Bone marrow (tissue), 2 donors: ENCODE measurements around the gene MROH8.

ENCODE experiments used
- DNase-seq, 2 donors: peaks; one replicate each; lab custom pipeline; 2025; lab: John Stamatoyannopoulos, UW

The MROH8 gene

DNA sequence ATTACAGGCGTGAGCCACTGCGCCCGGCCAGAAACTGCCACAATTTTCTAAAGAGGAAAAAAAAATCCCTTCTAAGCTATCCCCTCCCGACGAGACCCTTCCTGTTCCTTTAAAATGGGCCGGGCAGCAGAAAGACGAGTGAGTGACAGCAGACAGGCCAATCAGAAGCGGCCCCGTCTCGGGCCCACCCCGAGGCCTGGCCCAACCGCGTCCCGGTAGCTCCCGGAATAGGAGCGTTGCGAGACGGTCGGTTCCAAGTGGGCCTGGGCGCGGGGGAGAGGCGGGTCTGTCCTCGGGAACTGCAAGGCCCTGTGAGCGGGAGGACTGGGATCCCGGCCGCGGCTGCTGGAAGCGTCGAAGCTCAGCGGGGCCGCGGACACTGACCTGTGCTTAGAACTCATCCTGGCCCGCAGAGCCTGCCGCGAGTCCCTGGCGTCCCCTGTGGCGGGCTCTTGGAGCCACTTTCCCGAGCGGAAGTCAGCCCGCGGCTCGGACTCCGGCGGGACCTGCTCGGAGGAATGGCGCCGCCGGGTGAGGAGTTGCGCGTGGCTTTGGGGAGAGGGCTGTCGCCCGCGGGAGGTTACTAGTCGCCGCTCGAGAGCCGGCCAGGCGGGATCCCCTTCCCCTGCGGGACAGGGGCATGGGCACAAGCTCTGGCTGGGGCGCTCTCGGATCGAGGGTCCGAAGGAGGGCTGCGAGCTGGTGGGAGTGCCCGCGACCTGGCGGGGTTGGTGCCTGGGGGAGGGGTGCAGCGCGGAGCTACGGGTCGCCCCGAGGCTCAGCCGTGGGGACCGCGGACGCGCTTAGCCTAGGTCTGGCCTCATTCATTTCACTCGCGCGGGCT lies at the start of gene MROH8, which contains the start of gene RPN2:
MROH8 (minus strand) TSS at position 710 of the 844 bp plus-strand sequence.
RPN2 (plus strand) TSS at position 492 of the 844 bp plus-strand sequence; CDS start at position 519, 27 bp downstream.
- peak; percentile 93 to 95 for DNase-seq

GRCh38 chr20:37228656-37229055 lies 49.3 kb upstream of the MROH8 start:
- no peak for DNase-seq

DNA sequence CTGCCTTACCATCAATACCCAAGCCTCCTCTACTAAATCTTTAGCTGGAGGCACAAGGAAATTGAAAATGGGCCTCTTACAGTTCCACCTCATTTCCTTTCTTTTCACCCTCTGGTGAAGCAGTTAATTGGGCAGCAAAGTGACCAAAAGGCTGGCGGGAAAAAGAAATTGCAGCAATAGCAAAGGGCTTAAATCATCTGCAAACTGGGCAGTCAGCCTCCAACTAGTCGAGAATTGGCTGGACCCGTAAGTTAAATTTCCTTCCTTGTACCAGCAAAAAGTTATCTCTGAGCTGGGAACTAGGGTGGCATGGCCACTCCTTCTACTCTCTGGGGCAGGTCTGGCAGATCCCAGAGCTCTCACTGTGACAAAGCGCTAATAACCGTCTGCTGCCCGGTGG lies 48.7 kb upstream of the MROH8 start:
- DNase-seq = no peak

- no peak for DNase-seq
Measured at GRCh38 chr20:37226889-37227288, 47.5 kb upstream of the MROH8 start.

GRCh38 chr20:37225146-37225545 lies 45.8 kb upstream of the MROH8 start:
- no peak for DNase-seq

GRCh38 chr20:37223053-37223452 lies 43.7 kb upstream of the MROH8 start:
- peak; percentile 6 to 78 for DNase-seq

DNA sequence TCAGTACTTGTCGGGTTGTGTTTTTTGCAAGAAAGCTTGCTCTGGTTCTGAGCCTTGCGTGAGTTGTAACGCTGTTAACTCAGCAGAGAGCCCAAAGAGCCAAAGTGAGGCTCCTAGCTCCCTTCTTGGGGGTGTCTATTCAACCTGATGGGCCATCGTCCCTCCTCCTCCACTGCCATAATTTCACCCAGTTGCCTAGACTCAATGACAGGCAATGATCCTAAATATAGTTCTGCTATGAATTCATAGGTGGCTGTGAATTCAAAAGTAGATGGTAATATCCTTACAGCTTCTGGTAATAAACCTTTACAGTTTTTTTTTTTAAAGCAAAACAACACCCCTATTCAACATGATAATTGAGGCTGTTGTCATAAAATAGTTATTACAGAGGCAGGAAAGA lies 42.7 kb upstream of the MROH8 start:
- DNase-seq = no peak

- no peak for DNase-seq
Measured at GRCh38 chr20:37220731-37221130, 41.4 kb upstream of the MROH8 start.

- DNase-seq = no peak
Measured at GRCh38 chr20:37219751-37220668, 40.7 kb upstream of the MROH8 start.

DNA sequence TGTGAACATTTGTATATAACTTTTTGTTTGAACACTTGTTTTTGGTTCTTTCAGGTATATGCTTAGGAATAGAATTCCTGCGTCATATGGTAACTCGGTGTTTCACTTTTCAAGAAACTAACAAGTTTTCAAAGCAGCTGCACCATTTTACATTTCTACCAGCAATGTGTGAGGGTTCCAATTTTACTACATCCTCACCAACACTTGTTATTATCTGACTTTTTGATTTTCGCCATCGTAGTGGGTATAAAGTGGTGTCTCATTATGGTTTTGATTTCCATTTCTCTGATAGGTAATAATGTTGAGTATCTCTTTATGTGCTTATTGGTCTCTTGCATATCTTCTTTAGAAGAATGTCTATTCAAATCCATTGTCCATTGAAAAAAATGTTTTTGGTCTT lies 39.6 kb upstream of the MROH8 start:
- DNase-seq = no peak

DNA sequence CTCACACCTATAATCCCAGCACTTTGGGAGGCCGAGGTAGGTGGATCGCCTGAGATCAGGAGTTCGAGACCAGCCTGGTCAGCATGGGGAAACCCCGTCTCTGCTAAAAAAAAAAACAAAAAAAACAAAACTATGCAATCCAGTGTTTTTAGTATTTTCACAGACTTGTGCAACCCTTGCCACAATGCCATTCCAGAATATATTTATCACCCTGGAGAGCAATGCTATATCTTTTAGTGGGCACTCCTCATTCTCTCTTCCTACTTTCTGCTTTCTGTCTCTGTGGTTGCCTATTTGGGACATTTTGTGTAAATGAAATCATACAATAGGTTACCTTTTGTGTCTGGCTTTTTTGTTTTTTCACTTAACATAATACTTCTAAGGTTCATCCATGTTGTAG lies 39.1 kb upstream of the MROH8 start:
- DNase-seq = no peak

- no peak for DNase-seq
Measured at GRCh38 chr20:37209661-37210314, 30.4 kb upstream of the MROH8 start.

GRCh38 chr20:37209193-37209592 lies 29.8 kb upstream of the MROH8 start:
- no peak for DNase-seq

GRCh38 chr20:37207171-37207570 lies 27.8 kb upstream of the MROH8 start:
- no peak for DNase-seq

DNA sequence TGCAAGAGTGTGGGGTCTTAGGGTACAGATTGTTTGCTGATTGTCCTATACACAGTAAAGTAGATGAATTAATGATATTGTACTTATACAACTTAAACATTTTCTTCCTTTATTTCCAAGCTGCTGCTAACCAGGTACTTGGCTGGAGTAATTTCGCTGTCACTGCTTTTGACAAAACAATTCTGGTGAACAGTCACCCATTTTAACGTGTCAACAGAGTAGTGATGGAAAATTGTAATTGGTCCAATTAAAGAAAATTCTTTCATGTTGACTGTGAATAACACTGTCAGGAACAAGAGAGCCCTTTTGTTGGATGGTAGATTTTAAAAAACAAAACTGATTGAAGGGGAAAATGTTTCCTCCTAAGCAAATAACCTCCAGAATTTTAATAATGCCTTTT lies 26.4 kb upstream of the MROH8 start:
- no peak for DNase-seq

- no peak for DNase-seq
Measured at GRCh38 chr20:37205130-37205529, 25.8 kb upstream of the MROH8 start.

DNA sequence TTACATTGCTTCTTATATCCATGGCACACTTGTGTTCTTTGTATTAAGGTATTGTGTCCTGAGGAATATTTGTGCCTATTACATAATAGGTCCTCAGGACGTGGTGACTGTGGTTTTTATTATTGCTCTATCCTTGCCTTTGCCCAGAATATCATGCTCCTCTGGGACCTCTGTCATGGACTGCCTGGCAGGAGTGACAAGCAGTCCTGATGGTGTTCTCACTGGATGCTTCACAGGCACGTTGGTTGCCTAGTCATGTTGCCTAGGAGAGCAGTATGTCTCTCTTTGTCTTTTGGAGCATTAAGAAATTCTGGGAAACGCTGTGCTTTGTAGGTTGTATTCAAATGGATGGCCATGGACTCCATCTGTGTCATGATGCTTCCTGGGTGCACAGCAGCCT lies 24.7 kb upstream of the MROH8 start:
- no peak for DNase-seq

DNA sequence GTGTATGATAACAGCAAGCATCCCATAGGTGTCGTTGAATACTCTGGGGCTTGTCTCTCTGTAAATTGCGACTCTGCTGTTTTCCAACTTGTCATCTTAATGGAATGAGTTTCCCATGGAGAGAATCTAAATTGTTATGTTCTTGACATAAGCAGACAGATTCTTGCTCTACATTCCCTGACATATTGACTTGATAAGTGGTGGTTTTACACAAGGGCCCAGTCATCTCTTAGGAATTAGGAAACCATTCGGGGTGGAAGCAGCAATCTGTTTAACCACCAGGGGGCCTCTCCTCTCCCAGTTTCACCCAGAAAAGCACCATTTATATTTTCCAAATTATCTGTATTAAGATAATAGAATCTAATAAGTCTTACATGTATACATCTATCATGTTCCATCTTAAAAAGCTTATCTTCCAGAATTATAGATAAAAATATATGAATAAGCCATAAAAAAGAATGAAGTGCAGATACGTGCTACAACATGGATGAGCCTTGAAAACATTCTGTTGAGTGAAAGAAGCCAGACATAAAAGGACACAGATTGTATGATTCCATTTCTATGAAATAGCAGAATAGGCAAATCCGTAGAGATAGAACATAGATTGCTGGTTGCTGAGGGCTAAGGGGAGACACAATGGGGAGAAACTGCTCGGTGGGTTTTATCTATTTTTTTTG lies 23.1 kb upstream of the MROH8 start:
- DNase-seq = peak in 1 of 2 donors; percentile 29

GRCh38 chr20:37201827-37202162 lies 22.4 kb upstream of the MROH8 start:
- no peak for DNase-seq

DNA sequence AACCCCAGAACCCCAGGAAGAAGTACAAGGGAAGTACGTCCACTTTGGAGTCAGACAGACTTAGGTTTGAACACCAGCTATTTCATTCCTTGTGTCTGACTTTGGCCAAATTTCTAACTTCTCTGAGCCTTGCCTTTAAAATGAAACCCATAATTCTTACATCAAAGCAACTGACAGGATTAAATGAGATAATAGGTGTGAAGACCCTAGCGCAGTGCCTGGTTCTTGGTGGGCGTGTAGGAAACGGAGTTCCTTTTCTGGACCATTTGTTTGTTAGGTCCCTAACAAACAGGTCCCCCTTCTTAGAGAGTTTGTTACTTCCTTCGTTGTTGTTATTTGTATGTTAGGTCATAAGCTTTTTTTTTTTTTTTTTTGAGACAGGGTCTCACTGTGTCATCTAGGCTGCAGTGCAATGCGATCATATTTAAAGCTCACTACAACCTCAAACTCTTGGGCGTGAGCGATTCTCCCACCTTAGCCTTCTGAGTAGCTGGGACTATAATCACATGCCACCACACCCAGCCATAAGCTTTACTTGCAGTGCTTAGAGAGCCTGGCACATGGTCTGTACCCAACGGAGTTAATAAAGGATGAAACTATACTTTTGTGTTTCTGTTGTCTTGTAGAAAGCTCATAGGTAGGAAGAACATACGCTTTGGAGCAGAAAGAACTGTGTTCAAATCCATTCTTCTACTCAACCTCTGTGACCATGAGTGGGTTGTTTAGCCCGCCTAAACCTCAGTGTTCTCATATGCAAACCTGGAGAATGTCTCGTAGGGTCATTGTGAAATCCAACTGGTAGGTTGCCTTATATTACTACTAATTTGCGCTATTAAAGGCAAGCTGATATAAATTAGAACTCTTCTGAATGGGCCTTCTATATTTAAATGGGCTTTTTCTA lies 21.8 kb upstream of the MROH8 start:
- no peak for DNase-seq

DNA sequence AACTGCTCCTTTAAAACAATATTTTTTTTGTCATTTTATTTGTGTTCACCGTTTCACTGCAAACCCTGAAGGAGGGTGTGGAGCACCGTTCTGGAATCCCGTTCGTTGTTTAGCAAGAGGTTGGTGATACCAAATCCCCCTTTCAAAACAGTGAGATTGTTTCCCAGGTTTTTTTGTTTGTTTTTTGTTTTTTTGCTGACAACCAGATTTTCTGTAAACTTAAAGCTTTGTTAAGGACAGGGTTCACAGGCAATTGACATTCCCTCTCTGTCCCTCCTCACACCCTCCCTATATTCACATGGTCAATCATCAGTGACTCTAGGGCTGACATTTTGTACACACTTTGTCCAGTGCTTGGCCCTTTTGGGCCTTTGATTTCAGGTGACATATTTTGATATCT lies 21.0 kb upstream of the MROH8 start:
- DNase-seq = no peak
